Sigmoid colon (tissue), 7 donors: ENCODE data around the gene SHH. TPM values are rescaled to one million over a fixed set of nuclear protein-coding genes. Genes with fewer than 3 reads are reported as not detected.

ENCODE experiments used
- DNase-seq: peaks from one replicate; pipeline ENCODE4 v3.0.0-alpha.2; 2019
- H3K27ac ChIP-seq, 4 donors: fragments of 200-600 bp; sonication (generic); one replicate each; pipeline ENCODE4 v1.5.1; 2016 to 2019; ENCODE audit warnings: mild to moderate bottlenecking in 1 of 4
- H3K27me3 ChIP-seq, 3 donors: fragments of 200-600 bp; sonication (generic); one replicate each; pipeline ENCODE4 v1.5.1; 2019; ENCODE audit warnings: mild to moderate bottlenecking in 1 of 3
- H3K36me3 ChIP-seq, 4 donors: fragments of 200-600 bp; sonication (generic); one replicate each; pipeline ENCODE4 v1.5.1; 2016 to 2019
- H3K4me1 ChIP-seq, 4 donors: fragments of 200-600 bp; sonication (generic); one replicate each; pipeline ENCODE4 v1.5.1; 2017 to 2019
- H3K4me3 ChIP-seq, 4 donors: fragments of 200-600 bp; sonication (generic); one replicate each; pipeline ENCODE4 v1.5.1; 2017 to 2019; ENCODE audit warnings: mild to moderate bottlenecking in 2 of 4, moderate library complexity in 1 of 4
- H3K9me3 ChIP-seq, 4 donors: fragments of 200-600 bp in 3 of 4; sonication (generic) in 3 of 4; one replicate each; pipeline versions ENCODE4 v1.5.1 to v1.6.1; 2013 to 2019
- EP300 ChIP-seq, 4 donors: sonication (generic); formaldehyde crosslinking; IDR thresholded peaks; one replicate each; pipeline ENCODE4 v1.6.1; 2017; ENCODE audit warnings: antibody characterized with exemption in 4 of 4
- POLR2A ChIP-seq, 2 donors: fragments of 450-650 bp; IDR thresholded peaks; one replicate each; pipeline ENCODE4 v1.6.1; 2016; ENCODE audit warnings: antibody characterized with exemption in 2 of 2, mild to moderate bottlenecking in 2 of 2, moderate library complexity in 2 of 2
- POLR2AphosphoS5 ChIP-seq, 4 donors: sonication (generic); formaldehyde crosslinking; IDR thresholded peaks; one replicate each; pipeline ENCODE4 v1.6.1; 2017; ENCODE audit warnings: antibody characterized with exemption in 4 of 4
- WGBS, 2 donors: extraction: QIAGEN DNeasy Blood & Tissue Kit; methylation state at CpG; one replicate each; pipeline ENCODE4 v1.1.7; 2013; 5-methylcytosine and 5-hydroxymethylcytosine counted together
- intact Hi-C: fragments of 100-400 bp; cut with DNase I; formaldehyde crosslinking; loops from one replicate; pipeline ENCODE4 v1.15.1; 2023
- polyA plus RNA-seq, 3 donors: library from polyadenylated mRNA; stranded (reverse); fragments of 200-250 nt; gene quantifications; one replicate each; pipeline ENCODE4 v1.2.3, GENCODE V29; 2013
- total RNA-seq, 4 donors: library from RNA; depleted of rRNA; stranded (reverse); fragments of >200 nt; gene quantifications; one replicate each; pipeline ENCODE4 v1.1.0, GENCODE V29; 2016
- TF ChIP-seq, protein P1 (sequence below), 4 experiments: fragments of 450-650 bp in 3 of 4; fragments of 200-600 bp in 1 of 4; IDR thresholded peaks; one replicate each; pipeline ENCODE4 v1.5.1; 2016 to 2019; ENCODE audit warnings: antibody characterized with exemption in 4 of 4, mild to moderate bottlenecking in 3 of 4, moderate library complexity in 2 of 4
- donor health status: healthy with polysubstance abuse.
- donor health status: Bipolar disorder and iron deficiency.
- donor health status: healthy.

Gene SHH
- total and polyA plus RNA-seq, 7 donors: 0.46 to 1.8 (median 0.60) TPM; not detected in 4

DNA sequence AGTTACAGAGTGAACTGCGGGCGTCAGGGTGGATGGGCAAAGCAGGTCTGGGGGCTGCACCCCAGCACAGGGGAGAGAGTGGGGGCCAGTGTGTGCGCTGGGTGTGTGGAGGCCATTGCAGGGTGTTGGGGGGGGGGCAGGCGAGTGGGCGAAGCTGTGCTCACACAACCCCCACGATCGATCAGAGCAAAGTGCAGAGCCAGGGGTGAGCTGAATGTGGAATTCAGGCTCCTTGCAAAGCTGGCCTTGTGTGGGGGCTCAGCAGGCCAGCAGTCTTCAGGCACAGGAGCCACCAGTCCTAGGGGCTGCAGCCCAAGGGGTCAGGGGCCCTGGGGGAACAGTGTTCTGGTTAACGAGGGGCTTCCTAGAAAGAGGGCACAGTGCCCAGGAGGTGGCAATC lies 862 bp upstream of the SHH start:
- H3K36me3 ChIP-seq: no peaks in the 10 kb centered on the region
- no peaks in the 10 kb centered on the region for H3K9me3 ChIP-seq
- intact Hi-C loops: no loop called here
- no peak for DNase-seq
- H3K27ac ChIP-seq: no peak overlapping the region
- H3K27me3 ChIP-seq: peaks cover 38 to 98% (median 68%) of the 10 kb centered on the region in 3 donors
- H3K4me3 ChIP-seq: no peak overlapping the region
- 21 to 28% methylated on average over 8 of the region's 8 CpGs for WGBS, 2 donors
- TF ChIP-seq EP300 (IDR thresholded peaks at IDR 0.05) (no peak), POLR2A (IDR thresholded peaks at IDR 0.05) (no peak), POLR2AphosphoS5 (IDR thresholded peaks at IDR 0.05) (no peak)
- TF ChIP-seq, protein P1, sequence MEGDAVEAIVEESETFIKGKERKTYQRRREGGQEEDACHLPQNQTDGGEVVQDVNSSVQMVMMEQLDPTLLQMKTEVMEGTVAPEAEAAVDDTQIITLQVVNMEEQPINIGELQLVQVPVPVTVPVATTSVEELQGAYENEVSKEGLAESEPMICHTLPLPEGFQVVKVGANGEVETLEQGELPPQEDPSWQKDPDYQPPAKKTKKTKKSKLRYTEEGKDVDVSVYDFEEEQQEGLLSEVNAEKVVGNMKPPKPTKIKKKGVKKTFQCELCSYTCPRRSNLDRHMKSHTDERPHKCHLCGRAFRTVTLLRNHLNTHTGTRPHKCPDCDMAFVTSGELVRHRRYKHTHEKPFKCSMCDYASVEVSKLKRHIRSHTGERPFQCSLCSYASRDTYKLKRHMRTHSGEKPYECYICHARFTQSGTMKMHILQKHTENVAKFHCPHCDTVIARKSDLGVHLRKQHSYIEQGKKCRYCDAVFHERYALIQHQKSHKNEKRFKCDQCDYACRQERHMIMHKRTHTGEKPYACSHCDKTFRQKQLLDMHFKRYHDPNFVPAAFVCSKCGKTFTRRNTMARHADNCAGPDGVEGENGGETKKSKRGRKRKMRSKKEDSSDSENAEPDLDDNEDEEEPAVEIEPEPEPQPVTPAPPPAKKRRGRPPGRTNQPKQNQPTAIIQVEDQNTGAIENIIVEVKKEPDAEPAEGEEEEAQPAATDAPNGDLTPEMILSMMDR (IDR thresholded peaks at IDR 0.05): no peak
- peaks cover 0 to 35% (median 30%) of the 10 kb centered on the region in 4 donors for H3K4me1 ChIP-seq

DNA sequence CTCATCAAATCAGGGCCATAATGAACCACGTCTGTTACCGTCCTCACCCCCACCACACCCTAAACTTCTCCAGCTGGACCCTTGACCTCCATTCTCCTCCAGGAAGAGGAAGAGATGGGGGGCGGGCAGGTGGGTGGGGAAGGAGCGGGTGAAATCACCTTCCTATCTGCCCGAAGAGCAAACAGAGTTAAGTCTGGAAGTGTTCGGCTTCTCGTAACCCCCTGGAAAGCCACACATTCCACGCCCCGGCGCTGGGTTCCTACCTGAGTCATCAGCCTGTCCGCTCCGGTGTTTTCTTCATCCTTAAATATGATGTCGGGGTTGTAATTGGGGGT lies 736 bp downstream of the SHH start:
- Histone ChIP-seq H3K4me1 (peaks cover 0 to 43% (median 34%) of the 10 kb centered on the region in 4 donors), H3K9me3 (no peaks in the 10 kb centered on the region), H3K27ac (no peak overlapping the region), H3K4me3 (no peak overlapping the region), H3K36me3 (no peaks in the 10 kb centered on the region), H3K27me3 (peaks cover 46 to 100% (median 84%) of the 10 kb centered on the region in 3 donors)
- intact Hi-C loops: no loop called here
- no peak for DNase-seq
- 3 to 6% methylated on average over 13 of the region's 13 CpGs for WGBS, 2 donors
- TF ChIP-seq EP300 (IDR thresholded peaks at IDR 0.05): no peak
- TF ChIP-seq POLR2AphosphoS5 (IDR thresholded peaks at IDR 0.05): no peak
- no peak for TF ChIP-seq POLR2A (IDR thresholded peaks at IDR 0.05)
- TF ChIP-seq, protein P1 (IDR thresholded peaks at IDR 0.05): no peak

DNA sequence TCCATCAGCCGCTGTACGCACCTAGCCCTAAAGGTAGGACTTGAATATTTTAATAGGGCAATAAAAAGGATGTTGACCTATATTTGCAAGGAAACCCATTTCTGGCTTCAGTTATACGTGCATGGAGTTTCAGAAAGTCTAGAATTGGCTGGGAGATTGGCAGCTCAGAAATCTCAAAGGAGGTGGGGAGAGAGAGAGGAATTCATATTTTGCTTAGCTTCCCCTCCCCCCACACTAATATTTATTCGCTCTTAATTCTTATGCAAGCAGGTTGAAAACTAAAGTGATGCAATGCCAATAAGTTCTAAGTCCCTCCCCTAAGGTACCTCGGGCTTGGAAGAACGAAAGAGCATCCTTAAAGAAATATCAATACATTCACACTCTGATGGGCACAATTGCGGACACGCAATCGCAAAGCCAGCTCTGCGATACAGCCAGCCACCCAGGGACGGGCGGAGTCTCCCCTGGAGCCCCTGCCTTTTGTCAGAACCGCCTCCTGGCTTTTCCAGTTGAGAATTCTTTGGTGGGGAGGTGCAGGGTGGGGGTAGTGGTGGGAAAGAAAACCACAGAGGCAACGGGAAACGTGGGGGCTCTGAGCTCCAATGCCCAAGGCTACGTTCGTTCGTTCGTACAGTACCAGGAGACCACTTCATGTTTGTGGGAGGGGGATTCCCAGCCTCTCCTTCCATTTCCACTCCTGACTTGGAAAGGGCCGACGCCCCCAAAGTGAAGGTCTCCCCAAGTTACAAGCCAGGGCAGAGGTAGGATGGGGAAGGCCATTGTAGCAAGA lies 1.3 kb downstream of the SHH start:
- DNase-seq: no peak
- TF ChIP-seq POLR2A (IDR thresholded peaks at IDR 0.05) (no peak), POLR2AphosphoS5 (IDR thresholded peaks at IDR 0.05) (no peak), EP300 (IDR thresholded peaks at IDR 0.05) (no peak)
- TF ChIP-seq, protein P1 (IDR thresholded peaks at IDR 0.05): no peak
- no peaks in the 10 kb centered on the region for H3K9me3 ChIP-seq
- no peak overlapping the region for H3K27ac ChIP-seq
- peaks cover 51 to 100% (median 89%) of the 10 kb centered on the region in 3 donors for H3K27me3 ChIP-seq
- no peak overlapping the region for H3K4me3 ChIP-seq
- no peaks in the 10 kb centered on the region for H3K36me3 ChIP-seq
- peaks cover 0 to 49% (median 39%) of the 10 kb centered on the region in 4 donors for H3K4me1 ChIP-seq
- intact Hi-C loops: no loop called here
- WGBS, 2 donors: 4 to 7% methylated on average over 21 of the region's 21 CpGs

DNA sequence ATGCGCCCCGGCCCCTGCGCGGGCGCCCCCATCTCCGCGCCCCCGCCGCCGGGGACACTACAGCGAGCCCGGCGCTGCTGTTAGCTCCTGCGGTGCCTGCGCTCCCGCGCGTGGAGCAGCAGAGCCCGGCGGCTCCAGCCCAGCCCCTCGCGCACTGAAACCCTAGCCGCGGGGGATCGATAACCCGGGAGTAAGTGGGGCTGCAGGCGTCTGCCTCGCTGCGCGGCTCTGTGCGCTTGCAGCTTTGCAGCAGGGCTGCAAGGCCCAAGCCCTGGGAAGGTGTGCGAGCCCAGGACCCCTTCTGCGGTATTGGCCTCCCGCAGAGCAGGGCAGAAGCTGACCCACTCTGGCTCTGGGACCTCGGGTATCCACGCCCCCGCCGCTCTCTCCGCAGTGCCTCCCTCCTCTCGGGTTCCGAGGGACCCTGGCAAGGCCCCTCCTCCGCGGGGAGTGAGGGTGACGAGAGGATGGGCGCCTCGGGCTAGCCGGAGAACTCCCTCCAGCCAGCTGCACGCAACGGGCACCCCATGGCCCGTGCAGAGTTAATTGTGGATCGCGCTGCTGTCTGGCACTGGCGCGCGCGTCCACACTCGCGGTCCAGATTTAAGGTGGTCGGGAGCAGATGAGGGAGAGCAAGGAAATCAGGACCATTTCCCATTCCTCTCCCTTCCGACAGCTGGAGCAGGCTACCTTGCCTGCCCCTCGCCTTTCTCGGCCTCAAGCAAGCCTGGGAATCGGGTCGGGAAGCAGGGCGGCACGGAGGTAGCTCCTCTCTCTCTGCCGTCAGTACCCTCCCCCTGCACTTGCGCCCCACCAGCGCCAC lies 2.1 kb downstream of the SHH start:
- intact Hi-C loops: loop anchor here (10.0 kb wide), 1 partner anchor 665 kb away; no protein-coding TSS in a partner anchor
- H3K27ac ChIP-seq: no peak overlapping the region
- no peaks in the 10 kb centered on the region for H3K36me3 ChIP-seq
- 1 to 2% methylated on average over 69 of the region's 69 CpGs for WGBS, 2 donors
- peak overlapping the region in 2 of 4 donors; percentile 6 to 13 for H3K4me3 ChIP-seq
- no peak for TF ChIP-seq EP300 (IDR thresholded peaks at IDR 0.05)
- TF ChIP-seq, protein P1 (IDR thresholded peaks at IDR 0.05): no peak
- TF ChIP-seq POLR2AphosphoS5 (IDR thresholded peaks at IDR 0.05): no peak
- TF ChIP-seq POLR2A (IDR thresholded peaks at IDR 0.05): no peak
- DNase-seq: no peak
- no peaks in the 10 kb centered on the region for H3K9me3 ChIP-seq
- peaks cover 58 to 100% (median 95%) of the 10 kb centered on the region in 3 donors for H3K27me3 ChIP-seq
- peaks cover 0 to 57% (median 47%) of the 10 kb centered on the region in 4 donors for H3K4me1 ChIP-seq
